A673 (cell line): ENCODE data around the gene BACH1. TPM values are rescaled to one million over a fixed set of nuclear protein-coding genes. Genes with fewer than 3 reads are reported as not detected.

Source experiments
- BruUV-seq: library from RNA; stranded (reverse); fragments of 400-500 nt; replicated peaks from 2 replicates; lab custom pipeline; 2021; lab: Mats Ljungman, UMichigan
- CTCF ChIA-PET: fragments of 300-600 bp; sonication (Branson Sonifier 250); formaldehyde crosslinking; loops from one replicate; lab custom pipeline; 2022; ENCODE audit warnings: antibody characterized with exemption; lab: Charles Lee
- POLR2A ChIA-PET: fragments of 300-600 bp; sonication (Branson Sonifier 250); formaldehyde crosslinking; loops from one replicate; lab custom pipeline; 2022; ENCODE audit warnings: antibody characterized with exemption; ENCODE audit not compliant: low non-redundant PET; lab: Charles Lee
- DNase-seq: peaks from one replicate; pipeline ENCODE4 v3.0.0-alpha.2; 2015; ENCODE audit warnings: low spot score
- H3K27ac ChIP-seq: fragments of 200-600 bp; sonication (generic); 2 replicates; pipeline ENCODE4 v1.5.1; 2016; ENCODE audit warnings: mixed run types, low read depth, mild to moderate bottlenecking, mixed read lengths, antibody characterized with exemption, low read length; ENCODE audit not compliant: poor library complexity, severe bottlenecking
- H3K27me3 ChIP-seq: fragments of 200-600 bp; sonication (generic); replicated peaks from 2 replicates; pipeline ENCODE4 v1.6.1; 2017; ENCODE audit warnings: mixed run types, low read depth, mild to moderate bottlenecking, mixed read lengths, antibody characterized with exemption, low read length; ENCODE audit not compliant: insufficient read depth, poor library complexity
- H3K36me3 ChIP-seq: fragments of 200-600 bp; sonication (generic); 2 replicates; pipeline ENCODE4 v1.6.1; 2016; ENCODE audit warnings: mixed run types, mild to moderate bottlenecking, mixed read lengths, antibody characterized with exemption, low read length; ENCODE audit not compliant: insufficient read depth, poor library complexity, severe bottlenecking
- H3K4me1 ChIP-seq: fragments of 200-600 bp; sonication (generic); 2 replicates; pipeline ENCODE4 v1.6.1; 2017; ENCODE audit warnings: mixed run types, mild to moderate bottlenecking, mixed read lengths, antibody characterized with exemption, low read length; ENCODE audit not compliant: insufficient read depth, poor library complexity, severe bottlenecking
- H3K4me3 ChIP-seq: fragments of 200-600 bp; sonication (generic); 2 replicates; pipeline ENCODE4 v1.5.1; 2016; ENCODE audit warnings: low read depth, mixed run types, mild to moderate bottlenecking, mixed read lengths, low read length; ENCODE audit not compliant: poor library complexity, severe bottlenecking
- H3K9me3 ChIP-seq: fragments of 200-600 bp; sonication (generic); 2 replicates; pipeline ENCODE4 v1.6.1; 2016; ENCODE audit warnings: mixed run types, low read depth, mild to moderate bottlenecking, mixed read lengths, antibody characterized with exemption, low read length; ENCODE audit not compliant: poor library complexity, severe bottlenecking
- EZH2 ChIP-seq: fragments of 200-600 bp; sonication (generic); IDR thresholded peaks from 2 replicates; pipeline ENCODE4 v1.6.1; 2017; ENCODE audit warnings: borderline replicate concordance, low read depth, mild to moderate bottlenecking, mixed read lengths, antibody characterized with exemption, low read length; ENCODE audit not compliant: poor library complexity, severe bottlenecking
- intact Hi-C: fragments of 100-400 bp; cut with micrococcal nuclease; formaldehyde crosslinking; loops from one replicate; pipeline ENCODE4 v1.10.0; 2022; ENCODE audit not compliant: unreplicated experiment
- total RNA-seq: library from RNA; stranded (reverse); gene quantifications from 2 replicates; pipeline ENCODE4 v1.2.3, GENCODE V29; 2021
- TF ChIP-seq, protein P1 (sequence below): fragments of 300-800, 200-600 bp; sonication (generic); conservative IDR thresholded peaks from 2 replicates; pipeline ENCODE4 v1.5.1; 2017; ENCODE audit warnings: low read depth, mild to moderate bottlenecking, antibody characterized with exemption, low read length, moderate library complexity, mixed read lengths

Gene BACH1
- total RNA-seq, 1 experiment from 2014 or later = 103 TPM

GRCh38 chr21:29374481-29374880 lies 75.8 kb downstream of the BACH1 start:
- ChIA-PET CTCF (no interaction called here), POLR2A (no interaction called here)
- intact Hi-C loops = no loop called here
- H3K36me3 ChIP-seq = no peaks in the 10 kb centered on the region
- TF ChIP-seq, protein P1, sequence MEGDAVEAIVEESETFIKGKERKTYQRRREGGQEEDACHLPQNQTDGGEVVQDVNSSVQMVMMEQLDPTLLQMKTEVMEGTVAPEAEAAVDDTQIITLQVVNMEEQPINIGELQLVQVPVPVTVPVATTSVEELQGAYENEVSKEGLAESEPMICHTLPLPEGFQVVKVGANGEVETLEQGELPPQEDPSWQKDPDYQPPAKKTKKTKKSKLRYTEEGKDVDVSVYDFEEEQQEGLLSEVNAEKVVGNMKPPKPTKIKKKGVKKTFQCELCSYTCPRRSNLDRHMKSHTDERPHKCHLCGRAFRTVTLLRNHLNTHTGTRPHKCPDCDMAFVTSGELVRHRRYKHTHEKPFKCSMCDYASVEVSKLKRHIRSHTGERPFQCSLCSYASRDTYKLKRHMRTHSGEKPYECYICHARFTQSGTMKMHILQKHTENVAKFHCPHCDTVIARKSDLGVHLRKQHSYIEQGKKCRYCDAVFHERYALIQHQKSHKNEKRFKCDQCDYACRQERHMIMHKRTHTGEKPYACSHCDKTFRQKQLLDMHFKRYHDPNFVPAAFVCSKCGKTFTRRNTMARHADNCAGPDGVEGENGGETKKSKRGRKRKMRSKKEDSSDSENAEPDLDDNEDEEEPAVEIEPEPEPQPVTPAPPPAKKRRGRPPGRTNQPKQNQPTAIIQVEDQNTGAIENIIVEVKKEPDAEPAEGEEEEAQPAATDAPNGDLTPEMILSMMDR = no peak
- TF ChIP-seq EZH2 = no peak
- no peaks in the 10 kb centered on the region for H3K27me3 ChIP-seq
- DNase-seq = no peak
- no peak overlapping the region for H3K27ac ChIP-seq
- H3K4me3 ChIP-seq = no peak overlapping the region
- no peaks in the 10 kb centered on the region for H3K4me1 ChIP-seq
- no peaks in the 10 kb centered on the region for H3K9me3 ChIP-seq
- no TSS peak for BruUV-seq

DNA sequence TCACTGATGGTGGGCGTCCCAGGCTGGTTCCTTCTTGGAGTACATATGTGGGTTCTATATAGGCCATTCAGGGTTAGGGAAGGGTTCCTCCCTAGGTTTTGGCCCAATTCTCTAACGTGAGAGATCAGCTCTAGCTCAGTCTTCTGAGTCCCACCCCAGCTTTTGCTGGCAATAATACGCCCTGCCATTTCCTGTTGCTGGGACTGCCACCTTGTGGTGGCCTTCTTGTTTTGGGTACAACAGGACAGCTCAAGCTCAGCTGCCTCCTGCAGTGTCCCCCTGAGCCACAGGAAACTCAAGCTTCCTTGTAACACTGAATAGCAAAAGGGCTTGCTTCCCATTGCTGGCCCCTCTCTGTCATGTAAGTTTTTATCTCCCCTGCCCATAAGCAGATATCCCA lies 77.8 kb downstream of the BACH1 start:
- no peaks in the 10 kb centered on the region for H3K9me3 ChIP-seq
- H3K4me3 ChIP-seq = no peak overlapping the region
- ChIA-PET POLR2A (interaction anchor here (0.6 to 0.7 kb wide), 2 partner anchors 77 to 324 kb away, joined by 4 to 5 read pairs; no protein-coding TSS in a partner anchor), CTCF (interaction anchor here (0.5 to 1.7 kb wide), 10 partner anchors 10 to 473 kb away, joined by 3 to 11 read pairs (median 4); no protein-coding TSS in a partner anchor)
- no TSS peak for BruUV-seq
- TF ChIP-seq, protein P1 = peak; percentile 81
- TF ChIP-seq EZH2 = no peak
- no peaks in the 10 kb centered on the region for H3K36me3 ChIP-seq
- intact Hi-C loops = loop anchor here (1.0 to 5.0 kb wide), 2 partner anchors 286 to 471 kb away; no protein-coding TSS in a partner anchor
- H3K27ac ChIP-seq = no peak overlapping the region
- no peaks in the 10 kb centered on the region for H3K27me3 ChIP-seq
- DNase-seq = peak; percentile 88
- no peaks in the 10 kb centered on the region for H3K4me1 ChIP-seq

GRCh38 chr21:29377266-29377665 lies 78.5 kb downstream of the BACH1 start:
- no peak for TF ChIP-seq EZH2
- TF ChIP-seq, protein P1 = no peak
- ChIA-PET POLR2A (no interaction called here), CTCF (interaction anchor here (0.5 to 1.7 kb wide), 5 partner anchors 9 to 472 kb away, joined by 3 to 10 read pairs (median 4); no protein-coding TSS in a partner anchor)
- H3K27me3 ChIP-seq = no peaks in the 10 kb centered on the region
- intact Hi-C loops = loop anchor here (5.0 kb wide), 1 partner anchor 470 kb away; no protein-coding TSS in a partner anchor
- no peak overlapping the region for H3K4me3 ChIP-seq
- no peaks in the 10 kb centered on the region for H3K36me3 ChIP-seq
- no peak overlapping the region for H3K27ac ChIP-seq
- no peaks in the 10 kb centered on the region for H3K9me3 ChIP-seq
- BruUV-seq = no TSS peak
- no peaks in the 10 kb centered on the region for H3K4me1 ChIP-seq
- no peak for DNase-seq
